ENCODE data around the gene AKNA. TPM values are rescaled to one million over a fixed set of nuclear protein-coding genes. Genes with fewer than 3 reads are reported as not detected.

AKNA gene
- total RNA-seq, 1 donor from 2014 or later, result 22.0 TPM

DNA sequence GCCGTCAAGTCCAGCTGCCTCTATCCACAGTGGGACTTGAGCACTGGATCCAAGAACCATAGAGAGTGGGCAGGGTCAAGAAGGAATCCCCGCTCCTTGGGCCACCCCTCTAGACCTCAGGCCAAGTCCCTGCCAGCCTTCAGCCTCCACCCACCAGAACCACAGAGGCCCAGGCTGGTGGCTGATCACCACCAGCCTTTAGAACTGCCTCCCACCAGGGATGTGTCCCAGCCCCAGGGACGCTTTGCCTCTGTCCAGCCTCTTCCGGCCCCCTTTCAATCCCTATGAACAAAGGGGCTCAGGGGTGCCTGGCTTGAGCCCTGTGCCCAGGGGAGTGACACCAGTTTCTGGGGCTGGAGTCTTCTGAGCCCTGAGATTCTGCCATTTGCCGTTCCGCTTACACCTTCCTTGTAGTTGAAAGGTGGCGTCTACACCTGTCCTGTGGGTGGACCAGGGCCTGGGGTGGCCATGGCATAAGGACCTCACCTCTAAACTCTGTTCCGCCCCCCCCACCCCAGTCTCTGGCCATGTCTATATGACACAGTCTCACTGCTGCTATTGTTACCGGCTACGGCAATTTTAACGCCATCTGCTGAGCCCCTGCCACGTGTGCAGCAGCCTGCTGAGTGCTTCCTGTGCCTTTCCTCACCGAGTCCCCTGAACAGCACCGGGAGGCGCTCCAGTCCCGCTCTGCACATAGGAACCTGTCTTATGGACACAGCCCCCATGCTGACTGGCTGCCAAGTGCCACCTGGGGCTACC, 100.6 kb downstream of the AKNA start:
- no peak for DNase-seq (ENCODE audit: low read depth)

DNA sequence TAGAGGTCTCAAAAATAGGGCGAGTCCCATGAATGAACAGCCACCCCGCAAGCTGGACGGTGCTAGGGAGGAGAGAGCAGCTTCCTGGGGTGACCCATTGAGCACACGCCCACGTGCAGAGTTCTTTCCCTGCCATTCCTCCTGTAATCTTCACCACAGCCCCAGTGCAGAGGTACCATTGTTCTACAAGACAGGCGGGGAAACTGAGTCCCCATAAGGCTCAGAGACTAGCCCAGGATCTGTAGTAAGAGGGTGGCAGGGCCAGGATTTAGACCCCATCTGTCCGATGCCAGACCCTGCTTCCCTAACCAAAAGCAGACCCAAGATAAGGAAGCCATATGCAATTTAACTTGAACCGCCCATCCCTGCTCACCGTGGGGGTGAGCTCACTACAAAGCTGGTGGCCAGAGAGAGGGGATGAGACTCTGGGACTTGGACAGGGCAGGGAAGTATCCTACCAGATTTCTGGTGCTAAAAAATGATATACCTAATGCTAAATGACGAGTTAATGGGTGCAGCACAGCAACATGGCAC, 101.6 kb downstream of the AKNA start:
- no peak for DNase-seq (ENCODE audit: low read depth)

DNA sequence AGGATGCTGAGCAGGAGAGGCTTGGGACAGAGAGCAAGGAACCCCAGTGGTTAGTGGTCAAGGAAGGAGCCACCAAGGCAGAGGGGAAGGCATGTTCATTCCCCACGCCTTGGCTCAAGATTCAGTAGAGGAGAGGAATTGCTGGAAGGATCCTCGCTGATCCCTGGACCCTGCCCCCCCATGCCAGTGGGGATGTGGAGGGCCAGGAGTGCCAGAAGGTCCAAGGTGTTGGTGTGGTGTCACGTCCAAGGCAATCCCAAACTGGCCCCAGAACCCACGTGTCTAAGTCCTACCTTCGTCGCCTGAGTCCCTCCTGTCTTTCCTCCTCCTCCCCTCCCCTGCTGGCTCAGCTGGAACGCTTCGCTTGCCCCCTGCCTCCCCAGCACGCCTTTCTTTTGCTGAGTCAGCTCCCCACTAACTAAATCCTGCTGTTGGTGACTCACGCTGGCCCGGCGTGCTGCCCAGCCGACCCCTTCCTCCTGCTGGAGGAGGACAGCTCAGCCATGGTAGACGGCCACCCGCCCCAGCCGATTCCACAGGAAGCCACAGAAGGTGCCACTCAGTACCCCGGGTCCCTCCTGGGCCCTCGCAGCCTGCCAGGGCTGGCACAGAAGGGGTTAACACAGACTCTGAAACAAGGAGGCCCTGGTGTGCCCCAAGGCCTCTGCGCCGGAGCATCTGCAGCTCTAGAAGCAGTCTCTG, 102.5 kb downstream of the AKNA start:
- peak; percentile 89 for DNase-seq (ENCODE audit: low read depth)

DNA sequence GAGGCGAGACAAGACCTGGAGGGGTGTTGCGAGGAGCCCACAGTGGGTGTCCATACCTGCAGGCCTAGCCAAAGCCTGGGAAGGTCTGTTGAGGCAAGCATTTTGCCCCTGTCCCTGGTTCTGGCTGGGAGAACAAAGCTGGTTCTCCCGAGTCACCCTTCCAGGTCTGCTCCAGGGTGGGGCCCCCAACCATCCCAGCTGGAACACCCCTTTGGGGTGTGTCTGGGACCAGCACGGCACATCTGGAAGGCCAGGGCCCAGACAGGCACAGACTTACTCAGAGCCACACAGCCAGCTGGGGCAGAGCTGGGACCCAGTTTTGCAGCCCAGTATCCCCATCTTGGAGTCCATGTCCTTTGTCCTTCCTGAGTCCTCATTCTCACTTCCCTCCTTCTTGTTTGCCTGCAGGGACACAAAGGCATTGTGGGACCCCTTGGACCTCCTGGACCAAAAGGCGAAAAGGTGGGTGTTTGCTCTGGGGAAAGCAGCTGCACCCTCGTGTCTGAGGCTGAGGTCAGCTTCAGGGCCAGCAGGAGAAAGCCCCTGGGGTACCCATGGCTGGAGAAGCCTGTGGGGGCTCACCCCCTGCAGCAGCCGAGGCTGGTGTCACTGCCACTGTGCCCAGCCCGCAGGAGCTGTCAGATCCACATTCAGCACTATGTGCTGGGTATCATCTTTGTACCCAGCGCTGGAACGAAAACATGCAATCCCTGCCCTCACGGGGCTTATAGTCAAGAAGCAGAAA, 103.3 kb downstream of the AKNA start:
- no peak for DNase-seq (ENCODE audit: low read depth)

Other genes with a start within 250 kb of the AKNA start
- 4.3 and 48.4 TPM in 2 replicates for gene COL27A1, start 232.4 kb downstream of the AKNA start, total RNA-seq
- not detected in 2 replicates for gene ORM1, start 64.9 kb downstream of the AKNA start, total RNA-seq
- gene ORM2, start 58.1 kb downstream of the AKNA start, total RNA-seq, result not detected in 2 replicates
- 0.52 and 5.2 TPM in 2 replicates for gene WHRN, start 117.5 kb upstream of the AKNA start, total RNA-seq
- 227 and 295 TPM in 2 replicates for gene ATP6V1G1, start 199.8 kb upstream of the AKNA start, total RNA-seq
- 3.0 and 6.5 TPM in 2 replicates for gene TMEM268, start 223.3 kb upstream of the AKNA start, total RNA-seq